Endothelial cell of umbilical vein (primary cell): Measurements from ENCODE around the gene SPOP. TPM values are rescaled to one million over a fixed set of nuclear protein-coding genes. Genes with fewer than 3 reads are reported as not detected.

Experiments used
- BruUV-seq: library from RNA; stranded (reverse); fragments of 400-500 nt; replicated peaks from 2 replicates; lab custom pipeline; 2021; lab: Mats Ljungman, UMichigan
- CTCF ChIA-PET: fragments of 300-600, 350-600 bp; sonication (Branson Sonifier 250); formaldehyde crosslinking; loops from one replicate; lab custom pipeline; 2021; ENCODE audit warnings: antibody characterized with exemption, inconsistent platforms; lab: Charles Lee
- POLR2A ChIA-PET: fragments of 300-600, 350-600 bp; sonication (Branson Sonifier 250); formaldehyde crosslinking; loops from one replicate; lab custom pipeline; 2021; ENCODE audit warnings: antibody characterized with exemption, inconsistent platforms; lab: Charles Lee
- DNase-seq: peaks from one replicate; pipeline ENCODE4 v3.0.0-alpha.2; 2011; ENCODE audit warnings: low read depth, low spot score
- FAIRE-seq: peaks from 2 replicates; lab custom pipeline; 2011; peaks lifted over from hg19 to GRCh38; lab: Jason Lieb, UNC
- H2AFZ ChIP-seq: 2 replicates; pipeline ENCODE4 v1.6.0; 2012; ENCODE audit warnings: low read depth, low read length, control low read depth, inconsistent platforms
- H3K27ac ChIP-seq: 2 replicates; pipeline ENCODE4 v1.5.1; 2011; ENCODE audit warnings: low read depth, mild to moderate bottlenecking, control low read depth, low read length, moderate library complexity; ENCODE audit not compliant: insufficient read depth
- H3K27me3 ChIP-seq, 2 experiments: 2 replicates each; pipeline versions ENCODE4 v1.6.0 to v1.6.1; 2011; ENCODE audit warnings: low read length in 2 of 2, mixed read lengths in 1 of 2; ENCODE audit not compliant: control insufficient read depth in 2 of 2, insufficient read depth in 2 of 2
- H3K36me3 ChIP-seq, 2 experiments: 2 replicates in 1 of 2; 3 replicates in 1 of 2; pipeline ENCODE4 v1.5.1; 2011; ENCODE audit warnings: low read length in 2 of 2, mild to moderate bottlenecking in 1 of 2, moderate library complexity in 1 of 2; ENCODE audit not compliant: control insufficient read depth in 2 of 2, insufficient read depth in 2 of 2; ENCODE audit errors: extremely low read depth in 1 of 2
- H3K4me1 ChIP-seq: 3 replicates; pipeline ENCODE4 v1.5.1; 2011; ENCODE audit warnings: mild to moderate bottlenecking, low read length; ENCODE audit not compliant: control insufficient read depth, insufficient read depth; ENCODE audit errors: extremely low read depth
- H3K4me2 ChIP-seq: 2 replicates; pipeline ENCODE4 v1.6.1; 2011; ENCODE audit warnings: low read length, control low read depth, mixed read lengths; ENCODE audit not compliant: insufficient read depth
- H3K4me3 ChIP-seq, 3 experiments: fragments of 200-600 bp in 1 of 3; sonication (generic), shearing (Covaris generic) in 1 of 3; replicated peaks in 1 of 3; 2 replicates each; pipeline ENCODE4 v1.5.1; 2011 to 2016; ENCODE audit warnings: control low read depth in 3 of 3, low read length in 3 of 3, mild to moderate bottlenecking in 2 of 3, inconsistent platforms in 1 of 3, low read depth in 1 of 3, moderate library complexity in 1 of 3; ENCODE audit not compliant: insufficient read depth in 1 of 3
- H3K79me2 ChIP-seq: 2 replicates; pipeline ENCODE4 v1.6.0; 2012; ENCODE audit warnings: low read length, inconsistent platforms; ENCODE audit not compliant: control insufficient read depth, insufficient read depth
- H3K9ac ChIP-seq: replicated peaks from 2 replicates; pipeline ENCODE3; 2011; ENCODE audit warnings: low read length, control low read depth; ENCODE audit not compliant: insufficient read depth; ENCODE audit errors: extremely low read depth
- H3K9me1 ChIP-seq: replicated peaks from 3 replicates; pipeline ENCODE4 v1.6.0; 2011; ENCODE audit warnings: mild to moderate bottlenecking, low read length; ENCODE audit not compliant: control insufficient read depth, insufficient read depth; ENCODE audit errors: extremely low read depth
- H3K9me3 ChIP-seq: replicated peaks from 2 replicates; pipeline ENCODE4 v1.5.1; 2012; ENCODE audit warnings: low read length, inconsistent platforms; ENCODE audit not compliant: control insufficient read depth, insufficient read depth
- H4K20me1 ChIP-seq: replicated peaks from 2 replicates; pipeline ENCODE3; 2011; ENCODE audit warnings: mild to moderate bottlenecking, low read length; ENCODE audit not compliant: control insufficient read depth, insufficient read depth; ENCODE audit errors: extremely low read depth
- EZH2 ChIP-seq: IDR thresholded peaks from 2 replicates; pipeline ENCODE4 v1.6.1; 2012; ENCODE audit warnings: borderline replicate concordance, low read depth, mild to moderate bottlenecking, moderate library complexity, low read length, inconsistent platforms; ENCODE audit not compliant: severe bottlenecking
- FOS ChIP-seq: IDR thresholded peaks from 2 replicates; pipeline ENCODE4 v1.6.1; 2011; ENCODE audit warnings: mild to moderate bottlenecking, low read length, moderate library complexity, borderline replicate concordance; ENCODE audit not compliant: insufficient read depth
- GATA2 ChIP-seq: IDR thresholded peaks from 2 replicates; pipeline ENCODE4 v1.7.0; 2011; ENCODE audit warnings: low read depth, mild to moderate bottlenecking, moderate library complexity, mixed read lengths, low read length; ENCODE audit not compliant: insufficient read length, insufficient read depth
- JUN ChIP-seq: IDR thresholded peaks from 2 replicates; pipeline ENCODE4 v1.6.1; 2011; ENCODE audit warnings: borderline replicate concordance, low read depth; ENCODE audit not compliant: insufficient read length, insufficient read depth
- MYC ChIP-seq: IDR thresholded peaks from one replicate; pipeline ENCODE4 v1.6.1; 2011; ENCODE audit warnings: mild to moderate bottlenecking, low read depth, low read length
- POLR2A ChIP-seq: IDR thresholded peaks from 2 replicates; pipeline ENCODE4 v1.6.1; 2012; ENCODE audit warnings: low read depth, mild to moderate bottlenecking, control low read depth, low read length
- POLR2AphosphoS5 ChIP-seq: IDR thresholded peaks from 2 replicates; pipeline ENCODE4 v1.6.1; 2012; ENCODE audit warnings: low read depth, mild to moderate bottlenecking, control low read depth, low read length, moderate library complexity; ENCODE audit not compliant: insufficient read depth
- dilution Hi-C: fragments of 300-500 bp; cut with MboI; formaldehyde crosslinking; loops from one replicate; pipeline ENCODE4 v1.15.0; 2019; ENCODE audit warnings: low sequenced_read_pairs; ENCODE audit not compliant: extremely low pct_ligation_motif_present
- intact Hi-C: fragments of 100-400 bp; cut with micrococcal nuclease; formaldehyde crosslinking; loops from one replicate; pipeline ENCODE4 v1.10.0; 2022
- polyA plus RNA-seq, 4 experiments: library from polyadenylated mRNA; depleted of rRNA in 3 of 4; stranded (reverse) in 3 of 4; unstranded in 1 of 4; fragments of >200 nt; gene quantifications; 2 replicates each; pipeline versions ENCODE4 v1.2.1 to v1.2.3, GENCODE V29; 2011 to 2012; ENCODE audit warnings: missing spikeins in 1 of 4
- total RNA-seq: library from RNA; stranded (reverse); gene quantifications from 2 replicates; pipeline ENCODE4 v1.2.3, GENCODE V29; 2021
- TF ChIP-seq, protein P1 (sequence below), 2 donors: IDR thresholded peaks; 1 replicate in 1 of 2; 2 replicates in 1 of 2; pipeline ENCODE4 v1.5.1; 2011; ENCODE audit warnings: low read length in 2 of 2, mild to moderate bottlenecking in 2 of 2, moderate library complexity in 2 of 2, control low read depth in 1 of 2, inconsistent platforms in 1 of 2, low read depth in 1 of 2; ENCODE audit not compliant: insufficient read depth in 1 of 2; ENCODE audit errors: extremely low read depth in 1 of 2
- TF ChIP-seq, protein P2 (sequence below): IDR thresholded peaks from 2 replicates; pipeline ENCODE4 v1.6.1; 2011; ENCODE audit not compliant: insufficient read depth, insufficient read length

The SPOP gene
- total and polyA plus RNA-seq, 2 donors (not counting 3 experiments of a cell fraction or from before 2014, with no cell fraction given), result 46.9 to 61.0 TPM

DNA sequence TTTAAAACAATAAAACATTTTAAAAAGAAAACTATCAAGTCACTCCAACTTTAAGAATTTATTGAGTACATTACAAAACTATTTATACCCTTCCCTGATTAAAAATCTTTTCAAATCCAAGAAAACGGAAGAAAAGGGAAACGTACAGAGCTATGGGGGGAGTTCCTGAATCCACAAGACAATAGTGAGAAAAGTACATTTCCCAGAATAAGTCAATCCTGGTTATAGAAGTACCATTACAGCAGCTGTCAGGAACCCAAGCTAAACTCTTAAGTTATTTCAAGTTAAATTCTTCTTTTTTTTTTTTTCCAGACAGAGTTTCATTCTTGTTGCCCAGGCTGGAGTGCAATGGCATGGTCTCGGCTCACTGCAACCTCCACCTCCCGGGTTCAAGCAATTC is 45.7 kb downstream of the SPOP start:
- Histone ChIP-seq H3K4me2 (no peak overlapping the region), H2AFZ (no peak overlapping the region), H3K79me2 (peaks cover 30% of the 10 kb centered on the region), H3K4me3 (no peak overlapping the region), H3K9me3 (no peaks in the 10 kb centered on the region), H4K20me1 (peaks cover 3% of the 10 kb centered on the region), H3K9me1 (no peaks in the 10 kb centered on the region), H3K9ac (no peak overlapping the region), H3K36me3 (no peaks in the 10 kb centered on the region), H3K4me1 (peaks cover 13% of the 10 kb centered on the region), H3K27ac (no peak overlapping the region), H3K27me3 (no peaks in the 10 kb centered on the region)
- TF ChIP-seq, protein P1, sequence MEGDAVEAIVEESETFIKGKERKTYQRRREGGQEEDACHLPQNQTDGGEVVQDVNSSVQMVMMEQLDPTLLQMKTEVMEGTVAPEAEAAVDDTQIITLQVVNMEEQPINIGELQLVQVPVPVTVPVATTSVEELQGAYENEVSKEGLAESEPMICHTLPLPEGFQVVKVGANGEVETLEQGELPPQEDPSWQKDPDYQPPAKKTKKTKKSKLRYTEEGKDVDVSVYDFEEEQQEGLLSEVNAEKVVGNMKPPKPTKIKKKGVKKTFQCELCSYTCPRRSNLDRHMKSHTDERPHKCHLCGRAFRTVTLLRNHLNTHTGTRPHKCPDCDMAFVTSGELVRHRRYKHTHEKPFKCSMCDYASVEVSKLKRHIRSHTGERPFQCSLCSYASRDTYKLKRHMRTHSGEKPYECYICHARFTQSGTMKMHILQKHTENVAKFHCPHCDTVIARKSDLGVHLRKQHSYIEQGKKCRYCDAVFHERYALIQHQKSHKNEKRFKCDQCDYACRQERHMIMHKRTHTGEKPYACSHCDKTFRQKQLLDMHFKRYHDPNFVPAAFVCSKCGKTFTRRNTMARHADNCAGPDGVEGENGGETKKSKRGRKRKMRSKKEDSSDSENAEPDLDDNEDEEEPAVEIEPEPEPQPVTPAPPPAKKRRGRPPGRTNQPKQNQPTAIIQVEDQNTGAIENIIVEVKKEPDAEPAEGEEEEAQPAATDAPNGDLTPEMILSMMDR (IDR thresholded peaks at IDR 0.05; ENCODE audit: extremely low read depth in 1 of 2, insufficient read depth in 1 of 2, low read depth in 1 of 2, low read length in 2 of 2), result no peak
- TF ChIP-seq POLR2A (no peak), MYC (no peak), POLR2AphosphoS5 (no peak), FOS (no peak), JUN (no peak), EZH2 (no peak), GATA2 (no peak)
- TF ChIP-seq, protein P2, sequence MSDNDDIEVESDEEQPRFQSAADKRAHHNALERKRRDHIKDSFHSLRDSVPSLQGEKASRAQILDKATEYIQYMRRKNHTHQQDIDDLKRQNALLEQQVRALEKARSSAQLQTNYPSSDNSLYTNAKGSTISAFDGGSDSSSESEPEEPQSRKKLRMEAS, result no peak
- no peak for FAIRE-seq
- no TSS peak for BruUV-seq
- dilution Hi-C loops (no loop called here), intact Hi-C loops (no loop called here)
- ChIA-PET POLR2A (no interaction called here), CTCF (interaction anchor here (1.0 to 1.5 kb wide), 4 partner anchors 12 to 64 kb away, joined by 3 to 6 read pairs (median 4); no protein-coding TSS in a partner anchor)
- peak; percentile 32 for DNase-seq
